CD4-positive, alpha-beta T cell treated with Interleukin-6 at 100 ng/mL for 8 hours (primary cell): ENCODE results near the gene WDFY4.

Experiments used
- DNase-seq: peaks from one replicate; pipeline ENCODE4 v3.0.0-alpha.2; 2020; ENCODE audit warnings: mixed read lengths, low spot score

The WDFY4 gene

GRCh38 chr10:48710647-48711275, 26.1 kb downstream of the WDFY4 start:
- DNase-seq, result no peak

GRCh38 chr10:48711830-48712229, 27.2 kb downstream of the WDFY4 start:
- no peak for DNase-seq

DNA sequence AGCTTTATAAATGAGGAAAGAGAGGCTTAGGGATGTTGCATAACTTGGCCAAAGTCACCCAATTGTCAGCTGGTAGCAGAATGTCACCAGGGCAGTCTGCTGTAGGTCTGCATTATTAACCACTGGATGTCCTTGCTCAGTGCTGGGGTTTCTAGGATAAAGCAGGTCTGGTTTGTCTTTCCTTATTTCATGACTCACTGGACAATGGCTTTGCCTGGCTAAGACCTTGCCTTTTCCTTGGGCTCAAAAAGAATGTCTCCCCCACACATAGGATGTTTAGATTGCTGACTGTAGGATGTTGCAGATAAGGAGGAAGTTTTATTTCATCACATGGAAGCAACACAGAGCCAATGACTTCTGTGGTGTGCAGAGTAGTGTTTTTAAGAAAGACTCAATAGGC, 29.4 kb downstream of the WDFY4 start:
- no peak for DNase-seq

- DNase-seq, result no peak
These were observed 31.7 kb downstream of the WDFY4 start for GRCh38 chr10:48716416-48716815.

GRCh38 chr10:48720611-48721010, 35.9 kb downstream of the WDFY4 start:
- DNase-seq, result no peak

GRCh38 chr10:48722153-48723145, 37.8 kb downstream of the WDFY4 start:
- DNase-seq, result no peak

DNA sequence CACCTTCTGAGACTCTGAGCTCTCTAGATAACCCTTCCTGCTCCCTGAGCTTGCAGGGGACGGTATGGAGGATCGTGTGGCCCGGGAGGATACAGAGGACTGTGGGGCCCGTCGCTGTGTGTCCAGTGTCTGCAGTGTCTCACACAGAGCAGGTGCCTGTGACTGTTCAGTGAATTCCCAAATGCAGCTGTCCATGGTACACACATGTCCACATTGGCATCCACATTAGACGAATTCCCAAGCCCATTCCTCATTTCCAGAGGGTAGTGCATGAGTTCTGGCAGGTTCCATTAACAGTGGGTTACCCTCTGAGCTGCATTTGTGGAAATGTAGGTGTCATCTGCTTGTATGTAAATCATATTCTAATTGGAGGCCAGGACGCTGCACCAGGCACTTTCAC, 39.5 kb downstream of the WDFY4 start:
- DNase-seq, result no peak

GRCh38 chr10:48725708-48726107, 41.0 kb downstream of the WDFY4 start:
- no peak for DNase-seq

- DNase-seq, result no peak
These were observed 43.2 kb downstream of the WDFY4 start for GRCh38 chr10:48727866-48728265.

DNA sequence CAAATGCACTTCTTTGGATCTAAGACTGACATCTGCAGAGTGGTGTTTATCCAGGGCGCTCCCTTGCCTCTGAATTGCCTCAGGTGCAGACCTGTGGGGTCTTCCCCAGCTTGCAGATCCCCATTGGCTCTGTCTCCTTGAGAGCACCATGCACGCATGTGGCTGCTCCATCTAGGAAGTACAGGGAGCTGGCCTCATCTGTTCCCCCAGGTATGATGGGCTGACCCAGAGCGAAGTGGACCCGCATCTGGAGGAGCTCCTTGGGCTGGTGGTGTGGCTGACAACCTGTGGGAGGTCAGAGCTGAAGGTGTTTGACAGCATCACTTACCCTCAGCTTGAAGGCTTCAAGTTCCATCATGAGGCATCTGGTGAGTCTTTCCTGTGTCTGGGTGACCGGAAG, 44.5 kb downstream of the WDFY4 start:
- DNase-seq, result no peak

DNA sequence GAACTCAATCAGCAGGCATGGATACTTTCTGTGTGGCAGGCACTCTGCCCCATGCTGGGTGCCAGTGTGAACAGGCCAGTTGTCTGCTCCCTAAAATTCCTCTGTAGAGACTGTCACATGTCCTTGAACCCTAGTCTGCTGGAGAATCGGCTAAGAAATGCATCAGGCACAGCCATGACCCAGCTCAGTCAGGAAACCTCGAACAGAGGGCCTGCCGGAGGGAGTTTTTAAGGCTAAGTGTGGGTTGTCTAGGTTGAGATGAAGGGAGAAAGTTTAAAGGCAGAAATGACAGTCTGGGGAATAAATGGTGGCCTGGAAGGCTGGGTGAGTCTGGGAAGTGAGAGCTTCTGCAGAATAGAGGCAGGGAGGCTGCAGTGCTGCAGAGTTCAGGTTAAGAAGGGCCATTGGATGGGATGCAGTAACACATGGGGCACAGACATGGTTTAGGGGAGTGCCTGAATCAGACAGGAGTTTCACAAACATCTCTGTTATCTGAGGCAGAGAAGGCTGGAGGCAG, 45.3 kb downstream of the WDFY4 start:
- no peak for DNase-seq

DNA sequence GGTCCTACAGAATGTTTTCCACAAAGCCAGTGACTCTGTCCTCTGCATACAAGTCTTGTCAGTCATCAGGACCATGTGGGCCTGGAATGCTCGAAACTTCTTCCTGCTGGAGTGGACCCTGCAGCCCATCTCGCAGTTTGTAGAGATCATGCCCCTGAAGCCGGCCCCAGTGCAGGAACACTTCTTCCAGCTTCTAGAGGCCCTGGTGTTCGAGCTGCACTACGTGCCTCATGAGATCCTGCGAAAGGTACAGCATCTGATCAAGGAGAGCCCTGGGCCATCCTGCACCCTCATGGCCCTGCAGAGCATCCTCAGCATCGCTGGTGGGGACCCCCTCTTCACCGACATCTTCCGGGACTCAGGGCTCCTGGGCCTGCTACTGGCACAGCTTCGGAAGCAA, 46.5 kb downstream of the WDFY4 start:
- DNase-seq, result no peak

GRCh38 chr10:48731654-48732053, 47.0 kb downstream of the WDFY4 start:
- no peak for DNase-seq

DNA sequence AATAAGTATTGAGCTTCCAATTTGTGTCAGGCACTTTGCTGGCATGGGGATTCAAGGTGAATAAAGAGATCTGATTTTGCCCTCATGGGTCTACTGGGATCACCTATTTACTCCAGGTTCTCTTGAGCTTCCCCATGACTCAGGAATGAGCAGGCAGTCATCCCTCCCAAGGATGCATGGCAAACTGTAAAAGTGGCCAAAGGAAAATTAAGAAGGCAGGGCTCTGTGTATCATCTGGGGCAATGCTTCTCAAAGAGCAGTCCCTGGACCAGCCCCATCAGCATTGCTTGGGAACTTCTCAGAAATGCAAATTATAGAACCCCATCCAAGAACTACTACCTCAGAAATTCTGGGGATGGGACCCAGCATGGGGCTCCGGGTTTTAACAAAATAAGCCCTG, 48.7 kb downstream of the WDFY4 start:
- no peak for DNase-seq

- no peak for DNase-seq
These were observed 51.2 kb downstream of the WDFY4 start for GRCh38 chr10:48735836-48736390.

DNA sequence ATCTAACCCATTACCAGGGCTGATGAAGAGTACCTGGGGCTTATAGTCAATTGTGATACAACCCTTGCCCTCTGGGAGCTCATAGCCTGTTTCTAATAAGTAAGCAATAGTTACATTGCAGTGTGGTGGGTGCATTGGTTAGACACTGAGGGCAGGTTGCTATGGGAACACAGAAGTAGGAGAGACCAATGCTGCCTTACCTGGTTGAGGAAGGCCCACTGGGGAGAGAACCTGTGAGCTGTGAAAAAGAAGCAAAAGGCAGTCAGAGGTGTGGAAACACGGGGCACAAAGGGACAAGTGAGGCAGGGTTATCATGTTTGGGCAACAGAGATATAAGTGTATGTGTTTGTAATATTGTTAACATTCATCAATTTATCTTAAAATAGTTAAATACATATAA, 51.9 kb downstream of the WDFY4 start:
- no peak for DNase-seq

DNA sequence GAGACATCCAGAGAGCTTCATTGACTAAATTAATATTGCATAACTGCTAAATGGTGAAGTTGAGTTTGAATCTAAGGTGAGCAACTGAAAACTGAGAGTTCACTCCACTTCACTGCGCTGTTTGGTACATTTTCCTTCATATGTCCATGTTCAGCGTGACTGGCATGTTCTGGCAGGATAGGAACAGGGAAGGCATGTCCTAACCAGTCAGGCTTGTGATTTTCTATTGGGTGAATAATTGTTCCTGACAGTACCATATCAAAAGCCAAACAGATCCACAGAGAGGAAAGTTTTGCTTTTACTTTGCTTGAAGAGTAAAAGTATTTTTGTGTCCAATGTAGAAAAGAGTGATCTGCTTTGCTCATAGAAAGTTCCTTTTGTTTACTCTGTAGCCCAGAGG, 53.2 kb downstream of the WDFY4 start:
- DNase-seq, result no peak

- DNase-seq, result no peak
These were observed 54.5 kb downstream of the WDFY4 start for GRCh38 chr10:48739170-48739569.

- DNase-seq, result no peak
These were observed 55.5 kb downstream of the WDFY4 start for GRCh38 chr10:48740015-48740707.

- no peak for DNase-seq
These were observed 56.3 kb downstream of the WDFY4 start for GRCh38 chr10:48740988-48741387.

GRCh38 chr10:48742891-48743860, 58.5 kb downstream of the WDFY4 start:
- DNase-seq, result no peak
